CD4-positive, CD25-positive, alpha-beta regulatory T cell (primary cell): ENCODE results near the gene CLC. TPM values are rescaled to one million over a fixed set of nuclear protein-coding genes. Genes with fewer than 3 reads are reported as not detected.
"Not testable (repeated sequence)": the region's sequence is repeated elsewhere in the genome, so short reads cannot be mapped to it uniquely, and the experiment has no call there.

ENCODE experiments used
- ATAC-seq, 2 donors: fragments of 150-1000 bp; cut with Tn5 transposase; one replicate each; pipeline ENCODE4 v1.10.0; 2021; ENCODE audit warnings: low read depth in 2 of 2, moderate number of reproducible peaks in 2 of 2, moderate library complexity in 1 of 2
- DNase-seq, 3 donors: peaks; one replicate each; pipeline versions ENCODE4 v3.0.0 to v3.0.0-alpha.2; 2012 to 2022; ENCODE audit warnings: mixed read lengths in 1 of 3
- H3K27ac ChIP-seq: one replicate; pipeline ENCODE4 v1.7.0; 2013; ENCODE audit warnings: mild to moderate bottlenecking, low read length; ENCODE audit not compliant: insufficient read depth, poor library complexity, severe bottlenecking
- H3K27me3 ChIP-seq: one replicate; pipeline ENCODE4 v1.7.0; 2013; ENCODE audit warnings: low read length; ENCODE audit not compliant: control insufficient read depth, insufficient read depth
- H3K36me3 ChIP-seq: one replicate; pipeline ENCODE4 v1.7.0; 2013; ENCODE audit warnings: mild to moderate bottlenecking, low read length, moderate library complexity; ENCODE audit not compliant: control insufficient read depth, insufficient read depth
- H3K4me1 ChIP-seq: 2 replicates; pipeline ENCODE4 v1.7.0; 2013; ENCODE audit warnings: mild to moderate bottlenecking, low read length; ENCODE audit not compliant: insufficient read depth, control insufficient read depth, poor library complexity, severe bottlenecking
- H3K4me3 ChIP-seq: one replicate; pipeline ENCODE4 v1.7.0; 2013; ENCODE audit warnings: low read depth, mild to moderate bottlenecking, low read length, moderate library complexity
- H3K9me3 ChIP-seq, 2 experiments: 1 replicate in 1 of 2; 2 replicates in 1 of 2; pipeline ENCODE4 v1.7.0; 2013; ENCODE audit warnings: low read length in 2 of 2, mild to moderate bottlenecking in 1 of 2, moderate library complexity in 1 of 2; ENCODE audit not compliant: control insufficient read depth in 2 of 2
- H3K27ac Mint-ChIP-seq, 3 donors: one replicate each; pipeline ENCODE4 v1.8.0; 2020 to 2022; ENCODE audit warnings: mild to moderate bottlenecking in 3 of 3, mixed read lengths in 3 of 3, moderate library complexity in 2 of 3
- H3K27me3 Mint-ChIP-seq: one replicate; pipeline ENCODE4 v1.8.0; 2022; ENCODE audit warnings: mild to moderate bottlenecking, mixed read lengths
- H3K36me3 Mint-ChIP-seq: one replicate; pipeline ENCODE4 v1.8.0; 2020; ENCODE audit warnings: mixed read lengths
- H3K4me1 Mint-ChIP-seq, 4 donors: one replicate each; pipeline ENCODE4 v1.8.0; 2020 to 2022; ENCODE audit warnings: mixed read lengths in 4 of 4, mild to moderate bottlenecking in 1 of 4
- H3K4me3 Mint-ChIP-seq, 4 donors: one replicate each; pipeline ENCODE4 v1.8.0; 2020 to 2022; ENCODE audit warnings: mild to moderate bottlenecking in 4 of 4, mixed read lengths in 4 of 4, moderate library complexity in 3 of 4
- H3K9me3 Mint-ChIP-seq, 7 donors: one replicate each; pipeline ENCODE4 v1.8.0; 2020 to 2022; ENCODE audit warnings: mixed read lengths in 7 of 7, mild to moderate bottlenecking in 3 of 7, moderate library complexity in 2 of 7
- polyA plus RNA-seq, 4 donors: library from polyadenylated mRNA; unstranded; fragments of 300-500 nt; fragmentation: Illumina TruSeq; gene quantifications; one replicate each; pipeline ENCODE4 v1.2.3, GENCODE V29; 2021
- total RNA-seq: library from RNA; stranded (reverse); gene quantifications from one replicate; pipeline ENCODE4 v1.2.3, GENCODE V29; 2022

Gene CLC
- total RNA-seq (2.9 TPM), polyA plus RNA-seq (not detected)

- Histone ChIP-seq H3K27me3 (peaks cover 2% of the 10 kb centered on the region), H3K4me1 (no peaks in the 10 kb centered on the region), H3K9me3 (no peaks in the 10 kb centered on the region), H3K36me3 (no peaks in the 10 kb centered on the region), H3K4me3 (no peak within 1 kb of the TSS), H3K27ac (no peak within 1 kb of the TSS)
- Mint-ChIP-seq H3K27ac (peak within 1 kb of the TSS in 2 of 3 donors; percentile 9 to 48), H3K27me3 (peaks cover 18% of the 10 kb centered on the region), H3K36me3 (no peaks in the 10 kb centered on the region), H3K4me3 (no peak within 1 kb of the TSS), H3K9me3 (peaks cover 0 to 2% (median 0%) of the 10 kb centered on the region in 7 donors), H3K4me1 (peaks cover 0 to 10% (median 7%) of the 10 kb centered on the region in 4 donors)
- DNase-seq (no peak), ATAC-seq (no peak)
Observed at GRCh38 chr19:39737891-39738290, at the start of gene CLC. Gene CLC, minus strand, starts transcription at chr19:39738029. Its CDS starts 77 bp downstream, at chr19:39737952.

- H3K4me1 Mint-ChIP-seq, result no peaks in the 10 kb centered on the region
- no peaks in the 10 kb centered on the region for H3K36me3 Mint-ChIP-seq
- H3K27ac Mint-ChIP-seq, result no peak overlapping the region
- ATAC-seq, result no peak
- H3K9me3 ChIP-seq, result no peaks in the 10 kb centered on the region
- peaks cover 60% of the 10 kb centered on the region for H3K27me3 Mint-ChIP-seq
- no peak overlapping the region for H3K4me3 Mint-ChIP-seq
- peaks cover 0 to 4% (median 0%) of the 10 kb centered on the region in 7 donors for H3K9me3 Mint-ChIP-seq
- H3K4me1 ChIP-seq, result no peaks in the 10 kb centered on the region
- no peak overlapping the region for H3K4me3 ChIP-seq
- H3K36me3 ChIP-seq, result no peaks in the 10 kb centered on the region
- DNase-seq, result no peak
- peaks cover 18% of the 10 kb centered on the region for H3K27me3 ChIP-seq
- H3K27ac ChIP-seq, result no peak overlapping the region
Observed at GRCh38 chr19:39780894-39781293, 43.1 kb upstream of the CLC start.

GRCh38 chr19:39778763-39779162 lies 40.9 kb upstream of the CLC start, which contains the start of gene LEUTX:
Gene LEUTX, plus strand, starts transcription at chr19:39778854. Its CDS starts 67 bp downstream, at chr19:39778921.
- no peak within 1 kb of the TSS for H3K4me3 Mint-ChIP-seq
- Histone ChIP-seq H3K27ac (no peak within 1 kb of the TSS), H3K27me3 (peaks cover 9% of the 10 kb centered on the region), H3K4me1 (no peaks in the 10 kb centered on the region), H3K4me3 (no peak within 1 kb of the TSS), H3K9me3 (no peaks in the 10 kb centered on the region), H3K36me3 (no peaks in the 10 kb centered on the region)
- ATAC-seq (no peak), DNase-seq (no peak)
- H3K27me3 Mint-ChIP-seq, result peaks cover 47% of the 10 kb centered on the region
- peaks cover 0 to 2% (median 0%) of the 10 kb centered on the region in 7 donors for H3K9me3 Mint-ChIP-seq
- H3K36me3 Mint-ChIP-seq, result no peaks in the 10 kb centered on the region
- no peaks in the 10 kb centered on the region for H3K4me1 Mint-ChIP-seq
- no peak within 1 kb of the TSS for H3K27ac Mint-ChIP-seq

- Mint-ChIP-seq H3K4me3 (no peak overlapping the region), H3K36me3 (no peaks in the 10 kb centered on the region), H3K4me1 (peaks cover 0 to 2% (median 0%) of the 10 kb centered on the region in 4 donors), H3K9me3 (peaks cover 0 to 5% (median 1%) of the 10 kb centered on the region in 7 donors), H3K27ac (no peak overlapping the region), H3K27me3 (peaks cover 25% of the 10 kb centered on the region)
- ATAC-seq, result no peak
- DNase-seq, result no peak
- Histone ChIP-seq H3K4me1 (no peaks in the 10 kb centered on the region), H3K9me3 (peaks cover 3 to 7% of the 10 kb centered on the region in 2 experiments), H3K27ac (no peak overlapping the region), H3K36me3 (no peaks in the 10 kb centered on the region), H3K4me3 (no peak overlapping the region), H3K27me3 (peaks cover 3% of the 10 kb centered on the region)
Observed at GRCh38 chr19:39768786-39769185, 31.0 kb upstream of the CLC start.

- peaks cover 0 to 5% (median 3%) of the 10 kb centered on the region in 7 donors for H3K9me3 Mint-ChIP-seq
- no peaks in the 10 kb centered on the region for H3K36me3 Mint-ChIP-seq
- H3K27me3 Mint-ChIP-seq, result peaks cover 28% of the 10 kb centered on the region
- H3K4me1 Mint-ChIP-seq, result peaks cover 0 to 2% (median 0%) of the 10 kb centered on the region in 4 donors
- DNase-seq (no peak), ATAC-seq (no peak)
- peaks cover 3 to 7% of the 10 kb centered on the region in 2 experiments for H3K9me3 ChIP-seq
- no peaks in the 10 kb centered on the region for H3K4me1 ChIP-seq
- no peak overlapping the region for H3K4me3 ChIP-seq
- H3K36me3 ChIP-seq, result no peaks in the 10 kb centered on the region
- H3K27ac ChIP-seq, result no peak overlapping the region
- no peak overlapping the region for H3K4me3 Mint-ChIP-seq
- peaks cover 3% of the 10 kb centered on the region for H3K27me3 ChIP-seq
- no peak overlapping the region for H3K27ac Mint-ChIP-seq
Observed at GRCh38 chr19:39768334-39768733, 30.5 kb upstream of the CLC start.

- Mint-ChIP-seq H3K9me3 (peaks cover 0 to 5% (median 3%) of the 10 kb centered on the region in 7 donors), H3K4me1 (peaks cover 0 to 2% (median 0%) of the 10 kb centered on the region in 4 donors), H3K36me3 (no peaks in the 10 kb centered on the region), H3K4me3 (no peak overlapping the region), H3K27me3 (peaks cover 29% of the 10 kb centered on the region), H3K27ac (no peak overlapping the region)
- H3K4me1 ChIP-seq, result no peaks in the 10 kb centered on the region
- H3K27ac ChIP-seq, result no peak overlapping the region
- no peaks in the 10 kb centered on the region for H3K36me3 ChIP-seq
- peaks cover 3 to 7% of the 10 kb centered on the region in 2 experiments for H3K9me3 ChIP-seq
- H3K27me3 ChIP-seq, result no peaks in the 10 kb centered on the region
- DNase-seq (peak in 2 of 3 donors; percentile 16 to 17), ATAC-seq (no peak)
- no peak overlapping the region for H3K4me3 ChIP-seq
Observed at GRCh38 chr19:39765091-39766076, 27.6 kb upstream of the CLC start.

GRCh38 chr19:39761851-39762250 lies 24.0 kb upstream of the CLC start:
- H3K9me3 Mint-ChIP-seq, ATAC-seq, H3K27ac Mint-ChIP-seq, H3K9me3 ChIP-seq, H3K4me3 ChIP-seq, H3K4me1 ChIP-seq, DNase-seq, H3K36me3 ChIP-seq, H3K36me3 Mint-ChIP-seq, H3K27ac ChIP-seq, H3K4me1 Mint-ChIP-seq, H3K4me3 Mint-ChIP-seq: not testable (repeated sequence)
- peaks cover 15% of the 10 kb centered on the region for H3K27me3 ChIP-seq
- H3K27me3 Mint-ChIP-seq, result peaks cover 44% of the 10 kb centered on the region
